Smooth muscle cell (in vitro differentiated cells): Measurements from ENCODE around the gene ADH1C. TPM values are rescaled to one million over a fixed set of nuclear protein-coding genes. Genes with fewer than 3 reads are reported as not detected.

ENCODE experiments used
- DNase-seq: peaks from one replicate; lab custom pipeline; 2025; ENCODE audit not compliant: unreplicated experiment; lab: John Stamatoyannopoulos, UW
- H2AFZ ChIP-seq: fragments of 200-600 bp; sonication (generic); 2 replicates; pipeline ENCODE4 v1.6.0; 2016; ENCODE audit warnings: antibody characterized with exemption, low read depth, mild to moderate bottlenecking
- H3F3A ChIP-seq: fragments of 200-600 bp; sonication (generic); 2 replicates; pipeline ENCODE4 v1.6.0; 2017; ENCODE audit warnings: antibody characterized with exemption, low read depth
- H3K27ac ChIP-seq: fragments of 200-600 bp; sonication (generic); 2 replicates; pipeline ENCODE4 v1.5.1; 2016; ENCODE audit warnings: low read depth, mild to moderate bottlenecking
- H3K27me3 ChIP-seq: fragments of 200-600 bp; sonication (generic); 2 replicates; pipeline ENCODE4 v1.6.1; 2016; ENCODE audit warnings: low read depth, mild to moderate bottlenecking
- H3K36me3 ChIP-seq: fragments of 200-600 bp; sonication (generic); 2 replicates; pipeline ENCODE4 v1.5.1; 2016; ENCODE audit warnings: low read depth
- H3K4me1 ChIP-seq: fragments of 200-600 bp; sonication (generic); 2 replicates; pipeline ENCODE4 v1.5.1; 2016; ENCODE audit warnings: low read depth
- H3K4me2 ChIP-seq: fragments of 200-600 bp; sonication (generic); 2 replicates; pipeline ENCODE4 v1.6.0; 2016; ENCODE audit warnings: mild to moderate bottlenecking
- H3K4me3 ChIP-seq: fragments of 200-600 bp; sonication (generic); 2 replicates; pipeline ENCODE4 v1.5.1; 2016; ENCODE audit warnings: mild to moderate bottlenecking
- H3K79me2 ChIP-seq: fragments of 200-600 bp; sonication (generic); 2 replicates; pipeline ENCODE4 v1.6.0; 2016; ENCODE audit warnings: low read depth, mild to moderate bottlenecking
- H3K9ac ChIP-seq: fragments of 200-600 bp; sonication (generic); 2 replicates; pipeline ENCODE4 v1.6.0; 2016; ENCODE audit warnings: low read depth
- H3K9me3 ChIP-seq: fragments of 200-600 bp; sonication (generic); replicated peaks from 2 replicates; pipeline ENCODE4 v1.5.1; 2016; ENCODE audit warnings: low read depth
- H4K20me1 ChIP-seq: fragments of 200-600 bp; sonication (generic); 2 replicates; pipeline ENCODE4 v1.6.0; 2016; ENCODE audit warnings: low read depth
- WGBS: methylation state at CpG from one replicate; pipeline ENCODE4 v1.1.7; 2016; ENCODE audit warnings: low lambda C conversion rate; 5-methylcytosine and 5-hydroxymethylcytosine counted together
- polyA plus RNA-seq: library from polyadenylated mRNA; unstranded; fragments of >200 nt; fragmentation: Nextera tagmentation; extraction: Ambion mirVana; gene quantifications from 2 replicates; pipeline ENCODE4 v1.2.1, GENCODE V29; 2016
- total RNA-seq: library from RNA; depleted of rRNA; stranded (reverse); fragments of >200 nt; gene quantifications from 2 replicates; pipeline ENCODE4 v1.2.3, GENCODE V29; 2014
- TF ChIP-seq, protein P1 (sequence below): fragments of 200-600 bp; sonication (generic); IDR thresholded peaks from 2 replicates; pipeline ENCODE4 v1.5.1; 2017; ENCODE audit warnings: borderline replicate concordance, mild to moderate bottlenecking, antibody characterized with exemption; ENCODE audit not compliant: insufficient read depth, poor library complexity, severe bottlenecking

ADH1C gene
- total and polyA plus RNA-seq, 2 experiments from 2014 or later = not detected

DNA sequence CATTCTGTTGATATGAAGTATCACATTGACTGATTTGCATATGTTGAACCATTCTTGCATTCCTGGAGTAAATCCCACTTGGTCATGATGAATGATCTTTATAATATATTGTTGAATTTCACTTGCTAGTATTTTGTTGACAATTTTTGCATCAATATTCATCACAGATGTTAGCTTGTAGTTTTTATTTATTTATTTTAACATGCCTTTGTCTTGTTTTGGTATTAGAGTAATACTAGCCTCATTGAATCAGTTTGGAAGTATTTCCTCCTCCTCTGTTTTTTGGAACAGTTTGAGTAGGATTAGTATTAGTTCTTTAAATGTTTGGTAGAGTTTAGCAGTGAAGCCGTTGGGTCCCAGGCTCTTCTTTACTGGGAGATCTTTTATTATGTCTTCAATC is 13.9 kb upstream of the ADH1C start:
- no peak overlapping the region for H3K4me3 ChIP-seq
- no peak overlapping the region for H3K9ac ChIP-seq
- H4K20me1 ChIP-seq = no peaks in the 10 kb centered on the region
- H3K79me2 ChIP-seq = no peaks in the 10 kb centered on the region
- H3K4me2 ChIP-seq = no peak overlapping the region
- WGBS = 92% methylated on average over 1 of the region's 1 CpG
- H3K36me3 ChIP-seq = no peaks in the 10 kb centered on the region
- DNase-seq = no peak
- no peaks in the 10 kb centered on the region for H3K27me3 ChIP-seq
- H3F3A ChIP-seq = no peaks in the 10 kb centered on the region
- TF ChIP-seq, protein P1, sequence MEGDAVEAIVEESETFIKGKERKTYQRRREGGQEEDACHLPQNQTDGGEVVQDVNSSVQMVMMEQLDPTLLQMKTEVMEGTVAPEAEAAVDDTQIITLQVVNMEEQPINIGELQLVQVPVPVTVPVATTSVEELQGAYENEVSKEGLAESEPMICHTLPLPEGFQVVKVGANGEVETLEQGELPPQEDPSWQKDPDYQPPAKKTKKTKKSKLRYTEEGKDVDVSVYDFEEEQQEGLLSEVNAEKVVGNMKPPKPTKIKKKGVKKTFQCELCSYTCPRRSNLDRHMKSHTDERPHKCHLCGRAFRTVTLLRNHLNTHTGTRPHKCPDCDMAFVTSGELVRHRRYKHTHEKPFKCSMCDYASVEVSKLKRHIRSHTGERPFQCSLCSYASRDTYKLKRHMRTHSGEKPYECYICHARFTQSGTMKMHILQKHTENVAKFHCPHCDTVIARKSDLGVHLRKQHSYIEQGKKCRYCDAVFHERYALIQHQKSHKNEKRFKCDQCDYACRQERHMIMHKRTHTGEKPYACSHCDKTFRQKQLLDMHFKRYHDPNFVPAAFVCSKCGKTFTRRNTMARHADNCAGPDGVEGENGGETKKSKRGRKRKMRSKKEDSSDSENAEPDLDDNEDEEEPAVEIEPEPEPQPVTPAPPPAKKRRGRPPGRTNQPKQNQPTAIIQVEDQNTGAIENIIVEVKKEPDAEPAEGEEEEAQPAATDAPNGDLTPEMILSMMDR = no peak
- no peaks in the 10 kb centered on the region for H3K4me1 ChIP-seq
- no peak overlapping the region for H2AFZ ChIP-seq
- no peaks in the 10 kb centered on the region for H3K9me3 ChIP-seq
- H3K27ac ChIP-seq = no peak overlapping the region

DNA sequence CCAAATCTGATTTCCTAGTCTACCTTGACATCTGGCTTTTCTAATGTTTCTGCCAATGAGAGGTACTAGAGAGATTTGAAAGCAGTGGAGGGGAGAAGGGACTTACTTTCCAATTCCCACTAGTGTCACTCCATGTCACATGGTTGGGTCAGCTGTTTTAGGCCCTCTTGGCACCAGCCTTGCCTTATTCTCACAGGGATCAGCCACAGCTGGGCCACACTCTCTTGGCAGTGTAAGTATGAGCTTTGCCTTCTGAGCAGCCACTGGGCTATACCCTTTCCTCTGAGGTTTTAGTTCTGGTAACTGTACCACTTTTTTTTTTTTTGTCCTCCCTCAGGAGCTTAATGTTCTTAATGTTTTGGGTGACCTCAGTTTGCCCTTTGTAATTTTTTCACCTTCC is 10.2 kb upstream of the ADH1C start:
- Histone ChIP-seq H3K27me3 (no peaks in the 10 kb centered on the region), H3K27ac (no peak overlapping the region), H3K9me3 (no peaks in the 10 kb centered on the region), H3F3A (no peaks in the 10 kb centered on the region), H3K4me1 (no peaks in the 10 kb centered on the region), H3K79me2 (no peaks in the 10 kb centered on the region), H2AFZ (no peak overlapping the region), H3K36me3 (no peaks in the 10 kb centered on the region), H3K9ac (no peak overlapping the region), H4K20me1 (no peaks in the 10 kb centered on the region), H3K4me3 (no peak overlapping the region), H3K4me2 (no peak overlapping the region)
- TF ChIP-seq, protein P1 = no peak
- no peak for DNase-seq

DNA sequence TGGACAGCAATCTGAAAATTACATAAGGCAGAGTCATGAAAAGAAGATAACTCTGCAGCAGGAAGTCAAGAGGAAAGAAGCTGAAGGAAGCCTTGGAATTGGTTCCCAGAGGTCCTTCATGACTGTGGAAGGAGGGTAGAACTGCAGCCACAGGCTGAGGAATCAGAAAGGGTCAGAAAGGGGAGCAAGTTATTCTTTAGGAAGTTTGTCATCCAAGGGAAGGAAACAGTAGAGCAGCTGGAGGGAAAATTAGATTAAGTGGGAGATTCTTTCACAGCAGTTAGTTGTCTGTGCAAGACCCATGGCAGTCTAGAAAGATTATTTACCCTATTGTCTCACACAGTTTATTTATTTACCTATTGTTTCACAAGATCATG is 9.3 kb upstream of the ADH1C start:
- no peaks in the 10 kb centered on the region for H4K20me1 ChIP-seq
- no peaks in the 10 kb centered on the region for H3F3A ChIP-seq
- no peak overlapping the region for H3K4me2 ChIP-seq
- H2AFZ ChIP-seq = no peak overlapping the region
- H3K79me2 ChIP-seq = no peaks in the 10 kb centered on the region
- H3K36me3 ChIP-seq = no peaks in the 10 kb centered on the region
- H3K4me3 ChIP-seq = no peak overlapping the region
- no peaks in the 10 kb centered on the region for H3K4me1 ChIP-seq
- H3K27ac ChIP-seq = no peak overlapping the region
- no peak for DNase-seq
- no peaks in the 10 kb centered on the region for H3K9me3 ChIP-seq
- no peaks in the 10 kb centered on the region for H3K27me3 ChIP-seq
- TF ChIP-seq, protein P1 = no peak
- H3K9ac ChIP-seq = no peak overlapping the region

DNA sequence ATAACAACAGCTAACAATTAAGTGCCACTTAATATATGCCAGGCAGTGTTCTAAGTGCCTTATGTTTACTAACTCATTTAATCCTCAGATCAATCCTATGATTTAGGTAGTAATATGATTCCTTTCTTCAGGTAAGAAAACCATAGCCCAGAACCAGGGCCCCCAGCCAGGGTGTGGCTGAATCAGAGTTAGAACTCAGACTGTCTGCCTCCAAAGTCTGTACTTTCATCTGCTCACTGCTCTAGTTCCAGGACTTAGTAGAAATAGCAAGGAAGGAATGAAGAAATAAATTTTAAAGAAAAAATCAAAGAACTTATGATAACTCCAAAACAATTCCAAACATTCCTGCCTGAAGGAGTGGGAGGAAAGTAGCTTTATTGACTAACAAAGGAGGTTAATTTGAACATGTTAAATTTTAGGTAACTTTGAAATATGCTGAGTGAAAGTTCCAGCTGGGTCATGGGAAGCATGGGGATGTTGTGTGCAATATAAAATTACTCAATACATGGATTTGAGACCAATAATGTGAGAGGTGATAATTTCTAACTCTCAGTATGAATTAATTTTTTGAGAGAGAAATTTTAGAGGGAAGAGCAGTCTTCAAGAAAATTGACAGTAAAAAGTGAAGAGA is 8.8 kb upstream of the ADH1C start:
- H3K9me3 ChIP-seq = no peaks in the 10 kb centered on the region
- H3K27ac ChIP-seq = no peak overlapping the region
- no peak overlapping the region for H3K4me2 ChIP-seq
- H3K4me3 ChIP-seq = no peak overlapping the region
- no peaks in the 10 kb centered on the region for H3K27me3 ChIP-seq
- H3K36me3 ChIP-seq = no peaks in the 10 kb centered on the region
- TF ChIP-seq, protein P1 = no peak
- DNase-seq = no peak
- H4K20me1 ChIP-seq = no peaks in the 10 kb centered on the region
- H3K9ac ChIP-seq = no peak overlapping the region
- H2AFZ ChIP-seq = no peak overlapping the region
- no peaks in the 10 kb centered on the region for H3K4me1 ChIP-seq
- no peaks in the 10 kb centered on the region for H3K79me2 ChIP-seq
- H3F3A ChIP-seq = no peaks in the 10 kb centered on the region
